ENCODE results near the gene FBF1. TPM values are rescaled to one million over a fixed set of nuclear protein-coding genes. Genes with fewer than 3 reads are reported as not detected.

Gene FBF1
- total and polyA plus RNA-seq, 9 donors = 3.0 to 14.9 (median 9.4) TPM

- no peak for TF ChIP-seq POLR2A (IDR thresholded peaks at IDR 0.05)
- TF ChIP-seq EP300 (IDR thresholded peaks at IDR 0.05) = no peak
- no peak for TF ChIP-seq CTCF (IDR thresholded peaks at IDR 0.05)
- H3K4me1 ChIP-seq (ENCODE audit: insufficient read depth) = peaks cover 8% of the 10 kb centered on the region
Measured at GRCh38 chr17:75893305-75894048, 47.4 kb downstream of the FBF1 start.

GRCh38 chr17:75892556-75893224 lies 48.2 kb downstream of the FBF1 start:
- intact Hi-C loops (cut with DNase I) = no loop called here
- Histone ChIP-seq H3K27me3 (no peaks in the 10 kb centered on the region), H3K27ac (no peak overlapping the region), H3K9me3 (no peaks in the 10 kb centered on the region), H3K4me1 (ENCODE audit: insufficient read depth) (peaks cover 8% of the 10 kb centered on the region), H3K4me3 (no peak overlapping the region), H3K36me3 (no peaks in the 10 kb centered on the region)
- TF ChIP-seq POLR2A (IDR thresholded peaks at IDR 0.05) (no peak), EP300 (IDR thresholded peaks at IDR 0.05) (no peak), CTCF (IDR thresholded peaks at IDR 0.05) (no peak)
- 84 to 95% (median 86%) methylated on average over 13 to 16 of the region's 16 CpGs for WGBS, 3 donors
- DNase-seq = peak in 2 of 5 donors; percentile 28 to 42

More at GRCh38 chr17:75893305-75894048, 47.4 kb downstream of the FBF1 start:
- no peak overlapping the region for H3K4me3 ChIP-seq
- 88 to 91% (median 89%) methylated on average over 18 of the region's 18 CpGs for WGBS, 3 donors
- intact Hi-C loops (cut with DNase I) = no loop called here
- H3K36me3 ChIP-seq = no peaks in the 10 kb centered on the region
- H3K27ac ChIP-seq = no peak overlapping the region
- no peaks in the 10 kb centered on the region for H3K9me3 ChIP-seq
- peak in 1 of 5 donors; percentile 16 for DNase-seq
- no peaks in the 10 kb centered on the region for H3K27me3 ChIP-seq

- TF ChIP-seq POLR2A (IDR thresholded peaks at IDR 0.05) = no peak
- TF ChIP-seq EP300 (IDR thresholded peaks at IDR 0.05) = no peak
- TF ChIP-seq CTCF (IDR thresholded peaks at IDR 0.05) = no peak
- intact Hi-C loops (cut with DNase I) = no loop called here
- peaks cover 8% of the 10 kb centered on the region for H3K4me1 ChIP-seq (ENCODE audit: insufficient read depth)
- no peaks in the 10 kb centered on the region for H3K36me3 ChIP-seq
- WGBS, 3 donors = 68 to 73% (median 73%) methylated on average over 31 to 32 of the region's 32 CpGs
- H3K9me3 ChIP-seq = no peaks in the 10 kb centered on the region
- no peak overlapping the region for H3K4me3 ChIP-seq
- H3K27ac ChIP-seq = no peak overlapping the region
- no peaks in the 10 kb centered on the region for H3K27me3 ChIP-seq
- DNase-seq = peak in 3 of 5 donors; percentile 33 to 75 (median 47)
Measured at GRCh38 chr17:75891605-75892555, 49.0 kb downstream of the FBF1 start.

GRCh38 chr17:75891022-75891604 lies 49.7 kb downstream of the FBF1 start:
- no peaks in the 10 kb centered on the region for H3K9me3 ChIP-seq
- H3K27ac ChIP-seq = no peak overlapping the region
- TF ChIP-seq POLR2A (IDR thresholded peaks at IDR 0.05) (no peak), EP300 (IDR thresholded peaks at IDR 0.05) (no peak), CTCF (IDR thresholded peaks at IDR 0.05) (no peak)
- H3K27me3 ChIP-seq = no peaks in the 10 kb centered on the region
- peaks cover 8% of the 10 kb centered on the region for H3K4me1 ChIP-seq (ENCODE audit: insufficient read depth)
- no peaks in the 10 kb centered on the region for H3K36me3 ChIP-seq
- DNase-seq = no peak
- 87 to 91% (median 89%) methylated on average over 22 to 31 of the region's 31 CpGs for whole genome bisulfite sequencing, 3 donors
- intact Hi-C loops (cut with DNase I) = no loop called here
- no peak overlapping the region for H3K4me3 ChIP-seq
